ENCODE results near the gene NIP7.

- TF ChIP-seq CTCF (IDR thresholded peaks at IDR 0.05 in 2 of 3, conservative IDR thresholded peaks at IDR 0.05 in 1 of 3; ENCODE audit: borderline replicate concordance in 1 of 3, insufficient read depth in 1 of 3, low read depth in 2 of 3, low read length in 2 of 3) (no peak), SRF (IDR thresholded peaks at IDR 0.05; ENCODE audit: low read depth) (no peak), EGR1 (IDR thresholded peaks at IDR 0.05; ENCODE audit: low read depth) (no peak), MAX (IDR thresholded peaks at IDR 0.05) (no peak), POLR2A (IDR thresholded peaks at IDR 0.05; ENCODE audit: borderline replicate concordance, extremely low read depth, insufficient read depth, insufficient read length) (no peak), CEBPB (IDR thresholded peaks at IDR 0.05; ENCODE audit: low read depth) (no peak), EZH2 (IDR thresholded peaks at IDR 0.05) (no peak), POLR2AphosphoS5 (IDR thresholded peaks at IDR 0.05; ENCODE audit: low read depth, low read length) (no peak), ELF1 (IDR thresholded peaks at IDR 0.05; ENCODE audit: borderline replicate concordance, low read depth) (no peak), RAD21 (IDR thresholded peaks at IDR 0.05; ENCODE audit: low read depth) (no peak), REST (IDR thresholded peaks at IDR 0.05; ENCODE audit: low read depth) (no peak), JUND (IDR thresholded peaks at IDR 0.05) (no peak), ZNF274 (IDR thresholded peaks at IDR 0.05; ENCODE audit: low read depth, low read length) (no peak), FOSL1 (IDR thresholded peaks at IDR 0.05; ENCODE audit: low read depth) (no peak)
Observed at GRCh38 chr16:69365901-69366300, 26.3 kb downstream of the NIP7 start.

All from HCT116 (cell line).